Retina (tissue), 1 donor: ENCODE measurements around the gene CNPY1.

ENCODE experiments used
- DNase-seq: peaks from one replicate; pipeline ENCODE4 v3.0.0-alpha.2; 2016

CNPY1 gene

GRCh38 chr7:155557778-155558177 is 11.4 kb upstream of the CNPY1 start:
- no peak for DNase-seq

GRCh38 chr7:155556763-155557162 is 10.4 kb upstream of the CNPY1 start:
- no peak for DNase-seq

GRCh38 chr7:155555116-155555695 is 8.8 kb upstream of the CNPY1 start:
- DNase-seq, result peak; percentile 44

- DNase-seq, result no peak
Measured at GRCh38 chr7:155553871-155554270, 7.5 kb upstream of the CNPY1 start.

- no peak for DNase-seq
Measured at GRCh38 chr7:155551785-155552611, 5.6 kb upstream of the CNPY1 start.

GRCh38 chr7:155550916-155551315 is 4.6 kb upstream of the CNPY1 start:
- DNase-seq, result no peak

GRCh38 chr7:155549226-155549625 is 2.9 kb upstream of the CNPY1 start:
- DNase-seq, result no peak

GRCh38 chr7:155547161-155547791 is 917 bp upstream of the CNPY1 start:
- DNase-seq, result no peak

- DNase-seq, result no peak
Measured at GRCh38 chr7:155545348-155545747, 1.0 kb downstream of the CNPY1 start.

- DNase-seq, result no peak
Measured at GRCh38 chr7:155544485-155544884, 1.9 kb downstream of the CNPY1 start.

GRCh38 chr7:155543926-155544325 is 2.4 kb downstream of the CNPY1 start:
- DNase-seq, result no peak

- DNase-seq, result no peak
Measured at GRCh38 chr7:155543011-155543876, 3.1 kb downstream of the CNPY1 start.

GRCh38 chr7:155541986-155542675 is 4.2 kb downstream of the CNPY1 start:
- no peak for DNase-seq

GRCh38 chr7:155540553-155540952 is 5.8 kb downstream of the CNPY1 start:
- DNase-seq, result no peak

GRCh38 chr7:155538293-155538692 is 8.1 kb downstream of the CNPY1 start:
- no peak for DNase-seq

- DNase-seq, result no peak
Measured at GRCh38 chr7:155536451-155536850, 9.9 kb downstream of the CNPY1 start.

GRCh38 chr7:155534691-155535090 is 11.7 kb downstream of the CNPY1 start:
- DNase-seq, result no peak

GRCh38 chr7:155533827-155534690 is 12.3 kb downstream of the CNPY1 start:
- DNase-seq, result peak; percentile 82

- peak; percentile 80 for DNase-seq
Measured at GRCh38 chr7:155533120-155533826, 13.1 kb downstream of the CNPY1 start.

- no peak for DNase-seq
Measured at GRCh38 chr7:155532792-155533119, 13.6 kb downstream of the CNPY1 start.

GRCh38 chr7:155531681-155532080 is 14.7 kb downstream of the CNPY1 start:
- DNase-seq, result peak; percentile 36
